GM18498 (cell line): ENCODE results near the gene PNMA6F.

Experiments
- ATAC-seq: cut with Tn5 transposase; IDR thresholded peaks from one replicate; pipeline ENCODE4 v1.9.1; 2021; ENCODE audit warnings: mild to moderate bottlenecking, moderate library complexity; ENCODE audit not compliant: unreplicated experiment

Gene PNMA6F

DNA sequence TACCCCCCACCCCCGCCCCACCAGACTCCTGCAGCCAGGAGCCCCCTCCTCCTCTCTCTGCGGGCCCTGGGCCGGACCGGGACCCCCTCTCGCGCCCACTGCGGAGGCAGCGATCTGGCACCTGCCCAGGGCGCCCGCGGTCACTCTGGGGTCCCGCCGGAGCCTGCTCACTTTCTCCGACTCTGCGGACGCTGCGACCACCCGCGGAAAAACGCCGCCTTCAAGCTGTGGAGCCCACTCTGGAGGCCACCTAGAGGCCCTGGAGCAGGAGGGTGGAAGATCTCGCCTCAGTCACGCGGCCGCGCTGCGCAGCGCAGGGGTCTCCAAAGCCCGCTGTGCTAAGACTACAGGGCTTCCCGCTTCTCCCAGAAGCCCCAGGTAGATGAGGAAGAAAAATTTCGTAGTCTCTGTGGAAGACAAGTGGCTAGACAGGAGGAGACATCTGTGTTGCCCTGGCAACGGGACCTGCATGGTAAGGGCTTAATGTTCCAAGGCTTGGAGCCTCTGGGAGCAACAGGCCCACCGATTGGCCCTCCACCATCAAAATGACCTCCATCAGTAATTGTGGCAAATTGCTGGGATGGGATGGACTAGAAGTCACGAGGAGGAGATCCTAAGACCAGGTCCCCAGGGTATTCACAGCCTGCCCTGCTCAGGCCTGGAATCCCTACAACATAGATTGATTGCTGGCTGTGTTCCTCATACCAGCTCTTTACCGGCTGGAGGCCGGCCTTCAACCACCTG, at the start of gene PNMA6F:
TSS of gene PNMA6F (minus strand) at position 387 of the 744 bp plus-strand sequence. CDS start 1,093 bp downstream, outside the sequence.
- ATAC-seq: no peak

DNA sequence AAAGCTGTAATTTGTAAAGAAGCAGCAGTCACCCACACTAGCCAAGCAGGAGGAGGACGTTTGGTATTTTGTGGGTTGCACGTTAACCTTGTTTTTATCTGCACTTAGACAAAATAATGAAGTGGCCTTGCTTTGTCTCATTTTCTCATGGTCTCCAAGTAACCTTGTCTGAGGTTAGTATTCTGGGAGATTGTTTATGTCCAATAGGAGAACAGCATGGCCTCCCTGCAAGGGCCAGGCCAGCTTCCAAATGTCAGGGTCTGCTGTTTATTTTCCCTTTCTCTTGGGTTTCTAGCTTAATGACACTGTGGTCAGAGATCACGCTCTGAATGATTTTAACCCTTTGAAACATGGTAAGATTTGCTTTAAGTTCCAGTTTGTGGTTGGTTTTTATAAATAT, 49.7 kb upstream of the PNMA6F start:
- ATAC-seq: no peak

DNA sequence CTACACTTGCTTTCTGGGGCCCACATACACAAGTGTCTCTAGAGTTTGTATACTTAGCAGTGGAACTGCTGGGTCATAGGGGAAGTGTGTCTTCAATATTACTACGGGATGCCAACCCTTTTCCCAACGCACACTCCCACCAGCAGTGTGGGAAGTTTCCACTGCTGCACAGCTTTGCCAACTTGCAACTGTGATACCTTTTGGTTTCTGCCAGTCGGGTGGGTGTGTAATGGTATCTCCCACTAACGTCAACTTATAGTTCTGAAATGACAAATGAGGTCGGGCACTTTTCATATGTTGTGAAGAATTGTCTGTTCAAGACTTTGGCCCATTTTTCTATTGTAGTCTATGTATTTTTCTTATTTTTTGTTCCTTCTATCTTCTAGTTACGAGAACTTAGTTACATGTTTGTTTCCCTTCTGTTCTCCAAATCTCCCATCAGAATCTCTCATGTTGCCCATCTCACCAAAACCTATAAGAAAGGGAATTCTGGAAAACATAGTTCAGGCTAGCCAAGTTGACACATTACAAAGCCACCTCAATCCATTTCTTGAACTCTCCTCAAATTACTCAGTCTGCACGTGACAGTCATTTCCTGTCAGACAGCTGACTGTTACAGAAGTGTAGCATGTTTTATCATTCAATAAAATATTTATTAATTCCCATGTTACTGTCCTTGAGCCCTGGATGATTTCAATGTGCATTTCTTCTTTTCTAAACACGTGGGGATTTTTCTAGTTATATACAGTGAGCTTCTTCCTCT, 48.9 kb upstream of the PNMA6F start:
- ATAC-seq: no peak

DNA sequence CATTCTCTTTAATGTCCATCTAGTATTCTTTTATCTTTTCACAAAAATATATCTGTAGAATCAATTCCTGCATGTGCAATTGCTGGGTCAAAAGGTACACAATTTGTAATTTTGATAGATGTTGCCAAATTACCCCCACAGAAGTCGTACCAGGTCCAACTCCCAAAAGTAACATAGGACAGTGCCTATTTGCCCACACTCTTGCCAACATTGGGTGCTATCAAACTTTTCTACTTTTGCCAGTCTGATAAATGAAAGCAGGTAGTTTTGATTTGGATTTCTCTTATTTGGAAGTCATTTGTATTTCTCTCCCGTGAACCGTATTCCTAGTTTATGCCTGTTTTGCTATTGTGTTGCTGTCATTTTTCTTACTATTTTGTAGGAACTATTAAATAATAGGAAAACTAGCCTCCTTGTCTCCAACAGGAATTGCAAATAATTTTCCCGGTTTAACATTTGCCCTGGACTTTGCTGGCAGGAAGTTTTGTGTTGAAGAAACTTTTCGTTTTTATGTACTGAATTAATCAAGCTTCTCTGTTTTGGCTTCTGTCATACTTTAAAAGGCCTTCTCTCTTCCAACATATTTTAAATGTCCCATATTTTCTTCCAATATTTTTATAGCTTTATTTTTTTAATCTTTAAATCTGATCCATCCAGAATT, 45.4 kb upstream of the PNMA6F start:
- ATAC-seq: no peak

DNA sequence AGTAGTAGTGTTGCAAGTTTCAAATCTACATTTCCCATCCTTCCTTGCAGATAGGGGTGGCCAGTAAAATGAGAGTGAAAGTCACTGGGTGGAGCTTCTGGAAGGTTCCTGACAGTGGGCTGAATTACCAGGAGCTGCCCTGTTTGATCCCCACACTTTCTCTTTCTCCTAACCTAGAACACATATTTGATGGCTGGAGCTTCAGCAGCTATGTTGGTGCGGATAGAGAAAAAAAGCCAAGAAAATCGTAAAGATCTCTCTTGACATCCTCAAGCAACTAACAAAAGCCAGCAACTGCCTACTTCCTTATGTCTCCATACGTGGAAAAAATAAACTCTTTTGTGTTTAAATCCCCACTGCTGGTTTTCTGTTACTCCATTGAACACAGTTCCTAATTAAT, 44.6 kb upstream of the PNMA6F start:
- no peak for ATAC-seq

DNA sequence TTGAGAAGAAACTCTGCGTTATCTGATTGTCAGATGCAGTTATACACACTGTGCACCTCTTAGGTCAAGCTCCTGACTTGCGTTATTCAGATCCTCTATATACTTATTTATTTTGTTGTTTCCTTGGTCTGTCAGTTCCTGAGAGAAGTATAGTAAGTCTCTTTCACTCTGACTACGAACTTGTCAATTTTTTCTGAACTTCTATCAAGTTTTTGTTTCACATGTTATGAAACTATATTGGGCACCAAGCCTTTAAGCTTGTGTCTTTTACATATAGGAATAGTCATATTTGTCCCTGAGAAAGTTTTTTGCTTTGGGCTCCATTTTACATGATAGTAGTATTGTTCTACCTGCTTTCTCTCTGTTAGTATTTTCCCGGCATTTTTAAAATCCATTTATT, 44.1 kb upstream of the PNMA6F start:
- ATAC-seq: peak; percentile 43

DNA sequence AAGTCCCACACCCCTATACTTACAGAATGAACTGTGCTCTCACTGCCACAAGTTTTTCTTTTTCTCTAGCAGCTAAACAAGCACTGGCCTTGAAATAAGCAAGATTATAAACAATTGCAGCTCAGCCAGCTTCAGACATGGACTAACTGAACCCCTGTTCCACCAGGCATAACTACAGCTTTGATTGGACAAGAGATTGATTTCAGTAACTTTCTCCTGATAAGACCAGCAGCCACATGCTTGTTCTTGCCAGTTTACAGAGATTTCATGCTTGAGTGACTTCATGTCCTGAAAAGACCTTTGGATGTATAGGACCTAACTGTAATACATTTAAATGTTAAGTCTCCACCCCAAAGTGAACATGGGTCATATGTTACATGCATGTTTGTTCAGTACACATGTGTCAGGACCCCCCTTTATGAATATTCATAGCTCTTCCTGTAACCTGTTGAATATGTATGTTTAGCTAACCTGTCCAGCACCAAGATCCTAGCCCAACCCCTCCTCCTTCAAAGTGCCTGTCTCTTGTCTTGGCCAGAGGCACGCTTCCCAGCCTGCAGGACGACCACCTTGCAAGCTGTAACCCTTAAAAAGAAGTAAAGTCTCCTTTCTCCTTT, 40.3 kb upstream of the PNMA6F start:
- no peak for ATAC-seq

DNA sequence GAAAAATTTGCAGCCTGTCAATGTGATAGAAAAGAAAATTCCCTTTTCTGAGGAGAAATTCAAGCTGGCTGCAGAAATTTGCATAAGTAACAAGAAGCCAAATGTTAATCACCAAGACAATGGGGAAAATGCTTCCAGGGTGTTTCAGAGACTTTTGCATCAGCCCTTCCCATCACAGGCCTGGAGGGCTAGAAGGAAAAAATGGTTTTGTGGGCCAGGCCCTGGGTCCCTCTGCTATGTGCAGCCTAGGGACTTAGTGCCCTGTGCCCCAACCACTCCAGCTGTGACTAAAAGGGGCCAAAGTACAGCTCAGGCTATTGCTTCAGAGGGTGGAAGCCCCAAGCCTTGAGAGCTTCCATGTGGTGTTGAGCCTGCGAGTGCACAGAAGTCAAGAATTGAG, 36.3 kb upstream of the PNMA6F start:
- ATAC-seq: no peak

DNA sequence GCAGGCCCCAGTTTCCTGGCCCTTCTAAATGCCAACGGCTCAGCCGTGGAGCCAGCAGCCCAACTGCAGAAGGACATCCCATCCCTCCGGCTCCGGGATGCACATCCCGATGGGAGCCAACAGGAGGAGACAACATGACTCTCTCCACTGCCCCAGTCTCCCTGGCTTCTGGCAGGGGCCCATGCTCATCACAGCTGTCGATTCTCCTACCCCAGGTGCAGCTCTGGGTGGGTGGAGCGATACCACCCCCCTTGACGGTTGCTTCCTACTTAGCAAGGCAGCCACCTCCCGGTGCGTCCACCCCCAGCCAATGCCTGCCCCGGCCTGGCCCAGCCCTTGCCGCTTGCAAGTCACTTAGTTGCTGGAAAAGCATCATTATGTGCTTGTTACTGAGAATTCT, 31.8 kb upstream of the PNMA6F start:
- ATAC-seq: no peak

DNA sequence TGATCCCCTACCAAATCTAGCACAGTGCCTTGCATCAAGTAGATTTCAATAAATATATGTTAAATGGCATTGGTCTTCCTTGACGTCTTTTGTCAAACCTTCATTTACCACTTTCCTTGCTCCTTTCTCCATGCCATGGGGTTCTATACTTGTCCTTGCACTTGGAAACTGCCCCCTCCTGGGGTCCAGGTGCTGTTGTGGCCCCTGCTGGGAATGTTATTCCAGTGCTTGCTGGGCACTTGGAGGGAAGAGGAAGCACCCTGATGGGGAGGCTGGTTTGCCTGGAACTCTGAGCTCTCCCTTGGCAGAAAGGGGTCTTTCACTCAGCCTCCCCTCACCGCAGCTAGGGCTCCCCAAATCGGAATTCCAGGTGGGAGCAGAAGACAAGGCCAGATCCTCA, 31.3 kb upstream of the PNMA6F start:
- ATAC-seq: no peak

DNA sequence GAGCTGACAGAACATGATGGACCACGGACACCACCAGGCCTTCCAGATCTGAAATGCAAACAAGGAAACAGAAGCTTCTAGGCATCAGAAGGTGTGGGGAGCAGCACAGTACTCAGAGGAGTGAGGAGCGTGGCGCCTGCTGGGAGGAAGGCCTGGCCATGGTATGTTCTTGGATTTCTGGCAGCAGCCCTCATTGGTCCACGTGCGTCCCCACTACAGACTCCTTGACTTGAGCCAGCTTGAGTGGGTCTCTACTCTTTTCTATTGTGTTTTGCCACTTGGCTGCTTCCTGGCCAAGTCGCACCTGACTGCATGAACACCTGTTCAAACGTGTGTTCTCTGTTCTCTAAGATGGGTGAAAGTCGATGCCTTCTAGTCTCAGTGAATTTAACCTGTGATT, 30.4 kb upstream of the PNMA6F start:
- no peak for ATAC-seq

DNA sequence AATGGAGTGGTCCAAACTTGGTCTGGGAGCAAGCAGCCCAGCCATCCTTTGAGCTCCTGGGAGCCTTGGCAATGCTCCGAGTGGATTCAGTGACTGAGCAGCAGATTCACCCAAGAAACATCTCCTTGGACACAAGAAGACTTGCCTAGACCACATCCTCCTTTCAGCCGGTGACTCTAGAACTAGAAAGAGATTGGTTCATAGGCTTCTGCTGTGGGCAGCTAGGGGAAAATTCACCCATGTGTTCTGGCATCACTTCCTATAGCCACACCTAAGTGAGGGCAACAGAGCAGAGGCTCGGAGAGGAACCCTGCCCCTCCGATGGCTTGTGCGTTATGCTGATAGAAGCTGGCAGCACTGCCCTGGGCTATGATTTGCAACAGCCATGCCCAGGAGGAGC, 28.4 kb upstream of the PNMA6F start:
- ATAC-seq: no peak

DNA sequence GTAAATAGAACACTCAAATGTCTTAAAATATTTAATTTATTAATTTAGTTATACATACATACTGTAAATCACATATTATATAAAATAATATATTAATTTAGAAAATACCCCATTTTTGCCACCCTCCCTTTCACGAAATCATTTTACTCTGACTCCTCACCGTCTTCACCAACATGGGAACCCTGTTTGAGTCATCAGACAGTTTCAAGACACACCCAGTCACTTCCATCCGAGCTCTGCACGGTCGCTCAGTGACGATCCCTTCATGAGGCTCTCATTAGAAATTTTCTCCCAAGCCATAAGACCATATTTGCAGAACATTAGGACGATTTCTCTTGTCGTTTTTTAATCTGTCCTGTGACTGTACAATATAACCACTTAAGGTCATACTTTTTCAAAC, 26.9 kb upstream of the PNMA6F start:
- ATAC-seq: no peak

DNA sequence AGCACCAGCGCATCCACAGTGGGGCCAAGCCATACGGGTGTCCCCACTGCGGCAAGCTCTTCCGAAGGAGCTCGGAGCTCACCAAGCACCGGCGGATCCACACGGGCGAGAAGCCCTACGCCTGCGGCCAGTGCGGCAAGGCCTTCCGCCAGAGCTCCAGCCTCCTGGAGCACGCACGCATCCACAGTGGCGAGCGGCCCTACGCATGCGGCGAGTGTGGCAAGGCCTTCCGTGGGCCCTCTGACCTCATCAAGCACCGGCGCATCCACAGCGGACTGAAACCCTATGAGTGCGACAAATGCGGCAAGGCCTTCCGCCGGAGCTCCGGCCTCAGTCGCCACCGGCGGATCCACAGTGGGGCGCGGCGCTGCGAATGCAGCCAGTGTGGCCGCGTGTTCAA, 26.0 kb upstream of the PNMA6F start:
- no peak for ATAC-seq

DNA sequence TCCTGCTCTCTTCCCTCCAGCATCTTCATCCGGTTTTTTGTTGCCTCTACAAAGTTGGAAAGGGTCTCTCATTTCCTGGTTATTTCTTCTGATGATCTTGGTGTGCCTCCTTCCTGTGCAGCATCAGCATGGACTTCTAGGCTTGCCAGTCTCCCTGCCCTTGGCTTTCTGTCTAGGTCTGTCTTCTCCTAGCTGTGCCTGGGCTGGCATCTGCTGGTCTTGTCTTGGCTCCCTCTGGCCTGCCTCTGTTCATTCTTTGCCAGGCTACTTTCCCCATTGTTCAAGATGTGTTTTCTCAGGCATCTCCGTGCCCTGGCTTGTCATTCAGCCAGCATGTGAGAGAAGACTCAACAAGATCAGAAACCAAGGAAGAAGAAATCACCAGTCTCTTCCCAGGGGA, 22.1 kb upstream of the PNMA6F start:
- ATAC-seq: no peak

DNA sequence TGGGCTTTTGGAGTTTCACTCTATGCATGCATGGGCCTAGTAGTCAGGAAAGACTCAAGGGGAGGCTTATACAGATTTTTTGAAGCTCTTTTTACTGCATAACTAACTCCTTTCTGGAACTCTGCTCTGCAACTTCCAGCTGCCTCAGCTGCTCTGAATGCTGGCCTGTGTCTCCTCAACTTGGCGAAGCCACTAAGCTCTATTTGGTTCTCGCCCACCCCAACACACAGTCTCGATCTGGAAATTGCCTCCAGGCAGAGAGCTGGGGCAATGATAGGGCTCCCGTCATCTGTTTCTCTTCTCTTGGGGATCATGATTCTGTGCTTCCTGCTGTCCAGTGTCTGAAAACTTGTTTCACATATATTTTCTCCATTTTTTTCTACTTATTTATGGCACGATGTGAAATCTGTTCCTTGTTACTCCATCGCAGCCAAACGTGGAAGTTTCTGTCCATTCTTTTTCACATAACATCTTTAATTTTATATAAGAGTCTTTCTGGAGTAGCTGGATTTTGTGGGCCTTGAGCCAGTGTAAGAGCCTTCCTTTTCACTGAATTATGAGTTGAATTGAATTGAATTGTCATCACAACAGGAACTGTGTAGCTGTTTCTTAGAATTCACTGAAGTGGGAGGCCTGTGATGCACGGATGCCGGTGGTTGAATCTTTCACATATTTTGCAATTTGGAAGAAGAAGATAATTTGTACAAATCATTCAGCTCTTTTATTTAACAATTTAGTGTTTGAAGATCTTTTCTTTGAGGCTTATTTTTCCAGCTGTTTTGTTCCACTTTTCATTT, 21.4 kb upstream of the PNMA6F start:
- no peak for ATAC-seq

DNA sequence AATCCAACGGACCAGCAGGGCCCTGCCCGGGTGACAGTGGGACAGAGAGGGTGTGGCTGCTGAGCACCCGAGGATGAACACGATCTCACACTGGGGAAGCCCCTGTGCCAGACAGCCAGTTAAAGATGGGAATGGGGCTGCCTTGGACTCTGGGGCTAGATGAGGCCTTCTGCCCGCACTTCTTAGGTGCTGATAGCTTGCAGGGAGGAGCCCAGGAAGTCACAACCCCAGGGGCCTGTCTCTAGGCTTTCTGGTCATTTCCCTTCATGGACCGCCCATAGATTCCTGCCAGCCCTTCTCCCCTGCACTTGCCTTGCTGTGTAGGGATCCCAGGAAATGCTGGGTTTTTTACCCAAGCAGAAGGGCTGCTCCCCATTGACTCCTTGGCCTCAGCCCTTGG, 18.5 kb upstream of the PNMA6F start:
- ATAC-seq: no peak

DNA sequence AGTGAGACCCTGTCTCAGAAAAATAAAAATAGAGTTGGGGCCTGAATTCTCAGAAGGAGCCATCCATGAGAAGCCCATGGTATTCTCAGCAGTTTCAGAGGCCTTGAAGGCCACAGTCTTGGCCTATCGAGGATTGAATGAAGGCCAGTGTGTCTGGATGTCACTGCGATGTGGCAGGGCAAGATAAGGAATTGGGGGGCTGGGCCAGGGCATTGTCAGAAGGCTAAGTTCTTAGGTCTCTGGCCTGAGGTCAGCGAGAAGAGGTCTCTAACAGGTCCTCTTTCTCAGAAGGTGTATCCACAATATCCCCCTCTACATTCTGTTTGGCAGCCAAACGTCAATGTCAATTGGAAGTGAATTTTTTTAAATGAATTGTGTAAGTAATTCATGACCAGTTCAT, 18.1 kb upstream of the PNMA6F start:
- no peak for ATAC-seq

DNA sequence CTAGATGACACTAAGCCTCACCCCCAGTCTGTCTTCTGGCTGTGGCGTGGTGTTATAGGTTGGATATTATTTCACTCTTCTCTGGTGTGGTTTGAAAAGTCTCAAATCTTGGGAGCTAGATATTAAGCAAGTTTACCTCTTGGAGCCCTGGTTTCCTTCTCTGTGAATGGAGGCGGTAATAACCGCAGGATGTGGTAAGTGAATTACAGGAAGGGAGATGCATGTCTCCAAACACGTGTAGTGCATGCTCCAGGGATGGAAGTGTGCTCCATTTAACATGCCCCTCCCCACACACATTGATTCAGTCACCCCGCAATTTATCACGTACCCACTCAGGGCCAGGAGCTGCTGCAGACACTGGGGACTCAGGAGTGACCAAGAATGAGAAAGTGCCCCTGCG, 17.3 kb upstream of the PNMA6F start:
- ATAC-seq: no peak

DNA sequence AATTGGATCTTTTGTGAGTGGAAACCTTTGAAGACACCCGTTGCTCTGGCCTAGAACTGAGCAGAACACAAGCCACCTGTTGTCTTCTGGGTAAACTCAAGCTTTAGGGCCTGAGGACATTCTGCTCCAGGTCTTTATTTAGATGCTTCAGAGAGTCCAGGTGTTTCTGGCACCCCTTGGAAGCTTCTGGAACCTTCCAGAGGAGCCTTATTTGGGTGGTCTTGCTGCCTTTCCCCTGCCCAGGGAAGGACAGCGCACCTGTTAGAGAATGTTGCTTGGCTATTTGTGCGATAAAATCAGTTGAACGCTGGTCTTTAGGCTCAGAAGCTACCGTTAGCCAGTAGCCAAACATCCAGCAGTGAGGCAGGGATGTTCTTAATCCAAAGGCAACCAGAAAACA, 15.4 kb upstream of the PNMA6F start:
- no peak for ATAC-seq
